Motor neuron (in vitro differentiated cells): ENCODE data around the gene PHF3. TPM values are rescaled to one million over a fixed set of nuclear protein-coding genes. Genes with fewer than 3 reads are reported as not detected.
"Not testable (repeated sequence)": the region's sequence is repeated elsewhere in the genome, so short reads cannot be mapped to it uniquely, and the experiment has no call there.

Experiments used
- ATAC-seq, 8 experiments: fragments of 200-7000 bp; cut with Tn5 transposase; replicated peaks in 6 of 8; 2 replicates each; pipeline ENCODE4 v1.8.0; 2021; ENCODE audit warnings: mild to moderate bottlenecking in 8 of 8, moderate library complexity in 8 of 8
- H3K27ac ChIP-seq, 2 donors: fragments of 250-450 bp; sonication (Bioruptor Pico); 2 replicates each; pipeline ENCODE4 v1.9.0; 2021; ENCODE audit warnings: antibody characterized with exemption in 2 of 2, mild to moderate bottlenecking in 2 of 2, moderate library complexity in 1 of 2
- H3K4me1 ChIP-seq, 2 donors: fragments of 250-450 bp; sonication (Bioruptor Pico); replicated peaks in 1 of 2; 2 replicates each; pipeline ENCODE4 v1.6.1; 2021; ENCODE audit warnings: antibody characterized with exemption in 2 of 2, mild to moderate bottlenecking in 2 of 2, moderate library complexity in 1 of 2
- H3K4me3 ChIP-seq, 5 donors: fragments of 250-450 bp; sonication (Bioruptor Pico); 2 replicates each; pipeline ENCODE4 v1.9.0; 2021; ENCODE audit warnings: antibody characterized with exemption in 5 of 5, mild to moderate bottlenecking in 5 of 5, moderate library complexity in 4 of 5
- WGBS, 10 experiments: fragments of 450-650 bp; shearing (Covaris generic); methylation state at CpG; one replicate each; pipeline ENCODE4 v1.0.0; 2022; 5-methylcytosine and 5-hydroxymethylcytosine counted together
- in situ Hi-C, 9 experiments: fragments of 400-800 bp; cut with MboI; loops; one replicate each; pipeline ENCODE4 v1.15.0; 2021; ENCODE audit warnings: low sequenced_read_pairs in 9 of 9, low pct_unique_long_range_greater_than_20kb in 2 of 9; ENCODE audit not compliant: unreplicated experiment in 9 of 9
- total RNA-seq, 8 experiments: library from RNA; unstranded; fragments of 300-600 nt; gene quantifications; 2 replicates each; pipeline versions ENCODE4 v1.2.3 to v1.2.4, GENCODE V29; 2022

Gene PHF3
- total RNA-seq, 8 experiments from 2014 or later: 41.2 to 67.0 (median 47.7) TPM

DNA sequence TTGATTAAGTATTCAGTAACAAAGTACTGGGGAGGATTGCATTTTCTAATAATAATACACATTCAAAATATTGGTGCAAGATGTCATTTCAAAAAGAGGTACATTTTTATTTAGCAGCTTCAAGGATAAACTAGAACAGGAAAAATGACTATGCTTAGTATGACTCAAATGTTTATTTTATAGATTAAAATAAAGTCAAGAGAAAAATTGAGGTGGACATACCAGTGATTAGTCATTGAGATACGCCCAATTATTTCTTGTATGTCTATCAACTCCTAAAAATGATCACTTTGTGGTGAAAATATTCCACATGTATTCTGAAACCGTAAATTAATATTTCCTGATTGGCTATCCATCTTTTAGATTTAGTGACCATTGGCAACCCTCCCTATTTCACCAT is 96.7 kb downstream of the PHF3 start:
- WGBS, 10 experiments: 56 to 100% (median 83%) methylated on average over 1 to 2 of the region's 2 CpGs; no CpG with 5 or more reads in 1 of the 10 experiments
- in situ Hi-C loops: no loop called here
- no peak overlapping the region for H3K4me3 ChIP-seq
- ATAC-seq: peak in 1 of 8 experiments; percentile 23
- H3K4me1 ChIP-seq: no peaks in the 10 kb centered on the region
- H3K27ac ChIP-seq: no peak overlapping the region

DNA sequence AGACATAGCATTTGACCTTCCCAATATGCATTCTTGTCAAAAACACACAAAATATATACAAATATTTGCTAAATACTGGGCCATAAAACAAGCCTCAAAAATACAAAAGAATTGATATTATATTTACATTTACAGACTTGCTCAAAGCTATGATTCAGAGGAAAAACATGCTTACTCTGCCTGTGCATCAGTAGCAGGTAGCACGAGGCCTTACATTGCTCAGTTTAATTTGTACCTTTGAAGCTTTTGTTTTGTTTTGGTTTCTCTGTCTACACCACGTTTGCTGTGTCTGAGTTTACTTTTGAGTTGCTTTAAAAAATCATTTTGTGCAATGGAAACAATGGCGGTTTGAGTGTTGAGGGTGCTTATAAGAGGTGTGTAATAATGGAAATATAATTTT is 99.3 kb downstream of the PHF3 start:
- in situ Hi-C loops: no loop called here
- no peaks in the 10 kb centered on the region for H3K4me1 ChIP-seq
- 63 to 96% (median 75%) methylated on average over 2 to 3 of the region's 3 CpGs; no CpG with 5 or more reads in 1 of the 10 experiments for WGBS, 10 experiments
- no peak overlapping the region for H3K27ac ChIP-seq
- ATAC-seq: no peak
- no peak overlapping the region for H3K4me3 ChIP-seq

DNA sequence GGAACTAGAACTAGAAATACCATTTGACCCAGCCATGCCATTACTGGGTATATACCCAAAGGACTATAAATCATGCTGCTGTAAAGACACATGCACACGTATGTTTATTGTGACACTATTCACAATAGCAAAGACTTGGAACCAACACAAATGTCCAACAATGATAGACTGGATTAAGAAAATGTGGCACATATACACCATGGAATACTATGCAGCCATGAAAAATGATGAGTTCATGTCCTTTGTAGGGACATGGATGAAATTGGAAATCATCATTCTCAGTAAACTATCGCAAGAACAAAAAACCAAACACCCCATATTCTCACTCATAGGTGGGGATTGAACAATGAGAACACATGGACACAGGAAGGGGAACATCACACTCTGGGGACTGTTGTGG is 102.6 kb downstream of the PHF3 start:
- not testable (repeated sequence) for ATAC-seq

DNA sequence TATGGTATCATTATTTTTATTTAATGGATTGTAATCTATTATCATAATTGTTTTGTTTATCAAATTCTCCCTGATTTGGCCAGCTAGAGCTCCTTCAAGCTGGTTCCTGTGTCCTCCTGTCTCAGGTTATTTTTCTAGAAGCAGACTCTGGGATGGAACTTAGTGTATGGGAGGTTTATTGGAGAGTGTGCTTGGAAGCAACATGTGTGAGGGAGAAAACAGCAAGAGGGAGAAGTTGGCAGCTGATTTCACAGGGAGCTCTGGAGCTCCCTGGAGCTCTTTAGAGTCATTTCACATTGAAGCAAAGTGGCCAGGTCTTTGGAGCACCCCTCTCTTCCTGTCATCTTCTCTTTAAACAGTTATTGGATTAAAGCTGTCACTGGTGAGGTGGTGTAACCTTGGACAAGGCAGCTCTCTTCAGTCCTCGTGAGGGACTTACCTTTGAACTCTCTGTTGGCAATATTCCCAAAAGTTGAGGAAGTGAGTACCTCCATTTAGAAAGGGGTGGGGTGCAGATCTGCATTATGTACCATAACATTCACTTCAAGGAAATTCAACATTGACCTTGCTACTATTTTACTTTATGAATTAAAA is 103.6 kb downstream of the PHF3 start:
- in situ Hi-C loops: no loop called here
- Histone ChIP-seq H3K4me3 (no peak overlapping the region), H3K4me1 (no peaks in the 10 kb centered on the region), H3K27ac (no peak overlapping the region)
- 40 to 86% (median 70%) methylated on average over 1 of the region's 1 CpG; no CpG with 5 or more reads in 5 of the 10 experiments for WGBS, 10 experiments
- ATAC-seq: no peak

More for the DNA sequence above, 102.6 kb downstream of the PHF3 start:
- H3K27ac ChIP-seq, in situ Hi-C loops, H3K4me1 ChIP-seq, H3K4me3 ChIP-seq: not testable (repeated sequence)
- WGBS, 10 experiments: no CpG with 5 or more reads among the region's 2 CpGs

DNA sequence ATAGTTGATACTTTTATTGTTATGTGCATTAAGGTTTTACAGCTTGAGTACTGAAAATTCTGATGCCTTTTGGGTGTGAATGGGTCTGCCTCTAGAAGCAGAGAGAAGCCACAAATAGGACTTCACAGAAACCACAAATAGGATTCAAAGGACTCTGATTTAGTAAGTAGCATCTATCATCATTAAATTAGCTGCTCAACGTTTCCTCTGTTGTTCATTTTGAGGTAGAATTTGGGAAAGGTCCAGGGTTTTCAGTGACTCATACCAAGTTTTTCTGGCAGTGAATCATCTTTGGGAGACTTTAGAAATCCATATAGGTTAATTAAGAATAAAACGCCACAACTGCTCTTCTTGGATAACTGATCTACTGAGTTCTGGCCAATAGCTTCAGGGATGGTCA is 105.1 kb downstream of the PHF3 start:
- in situ Hi-C loops: no loop called here
- 0 to 77% (median 63%) methylated on average over 1 to 2 of the region's 2 CpGs; no CpG with 5 or more reads in 2 of the 10 experiments for WGBS, 10 experiments

DNA sequence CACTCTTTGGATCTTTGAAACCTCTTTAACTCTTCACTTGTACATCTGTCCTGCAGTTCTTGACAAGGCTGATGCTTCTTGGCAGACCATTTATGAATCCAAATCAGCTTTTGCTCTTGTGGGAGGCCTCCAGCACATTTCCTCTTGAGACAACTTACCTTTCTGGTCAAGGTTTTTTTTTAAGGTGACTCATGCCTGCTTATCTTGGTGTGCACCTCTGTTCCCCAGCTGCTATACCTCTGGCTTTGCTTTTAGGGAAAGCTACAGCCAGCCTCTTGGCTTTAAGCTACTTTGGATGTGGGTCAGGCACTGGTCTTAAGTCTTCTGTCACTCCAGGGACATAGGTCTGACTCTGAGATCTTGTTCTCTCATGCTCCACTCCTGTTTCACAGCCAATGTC is 106.5 kb downstream of the PHF3 start:
- Histone ChIP-seq H3K4me3 (no peak overlapping the region), H3K27ac (no peak overlapping the region), H3K4me1 (no peaks in the 10 kb centered on the region)
- no peak for ATAC-seq
- in situ Hi-C loops: no loop called here

More for the DNA sequence above, 105.1 kb downstream of the PHF3 start:
- ATAC-seq: peak in 2 of 8 experiments; percentile 81 to 90
- H3K27ac ChIP-seq: no peak overlapping the region
- H3K4me1 ChIP-seq: no peaks in the 10 kb centered on the region
- H3K4me3 ChIP-seq: no peak overlapping the region

DNA sequence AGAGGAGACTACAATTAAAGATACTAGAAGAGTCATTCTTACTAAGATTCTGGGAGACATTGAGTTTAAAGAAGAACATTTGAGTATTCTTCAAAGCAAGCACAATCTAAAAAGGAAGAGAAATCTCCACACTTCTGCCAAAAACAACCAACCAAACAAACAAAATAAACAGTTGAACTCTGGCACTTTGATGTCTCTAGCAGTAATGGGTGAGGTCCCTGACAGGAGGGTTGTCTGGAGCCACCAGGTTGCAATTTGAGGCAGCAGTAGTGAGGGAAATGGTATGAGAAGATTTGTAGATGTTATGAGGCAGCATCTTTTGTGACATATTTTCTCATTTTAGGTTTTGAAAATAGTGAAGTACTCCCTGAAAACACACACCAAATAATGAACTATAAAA is 108.1 kb downstream of the PHF3 start:
- no peak for ATAC-seq
- H3K4me1 ChIP-seq: no peaks in the 10 kb centered on the region
- in situ Hi-C loops: no loop called here
- no peak overlapping the region for H3K4me3 ChIP-seq
- no peak overlapping the region for H3K27ac ChIP-seq

DNA sequence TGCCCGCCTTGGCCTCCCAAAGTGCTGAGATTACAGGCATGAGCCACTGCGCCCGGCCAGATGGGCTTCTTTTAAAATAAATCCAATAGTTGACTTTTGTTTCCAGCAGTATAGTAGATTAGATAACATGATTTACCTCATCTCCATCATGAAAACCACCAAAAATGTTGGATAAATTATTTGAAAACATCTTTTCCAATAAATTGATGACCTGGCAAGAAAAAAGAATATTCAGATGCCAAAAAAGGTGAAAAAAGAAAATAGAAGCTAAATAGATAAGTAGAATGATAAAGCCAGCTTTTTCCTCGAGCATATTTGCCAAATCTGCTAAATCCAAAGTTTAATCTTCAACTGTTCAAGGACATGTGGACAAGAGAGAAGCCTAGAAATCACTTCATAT is 109.2 kb downstream of the PHF3 start:
- H3K4me3 ChIP-seq: no peak overlapping the region
- 38 to 95% (median 78%) methylated on average over 1 to 4 of the region's 4 CpGs for WGBS, 10 experiments
- in situ Hi-C loops: no loop called here
- no peak for ATAC-seq
- H3K27ac ChIP-seq: no peak overlapping the region
- H3K4me1 ChIP-seq: no peaks in the 10 kb centered on the region

DNA sequence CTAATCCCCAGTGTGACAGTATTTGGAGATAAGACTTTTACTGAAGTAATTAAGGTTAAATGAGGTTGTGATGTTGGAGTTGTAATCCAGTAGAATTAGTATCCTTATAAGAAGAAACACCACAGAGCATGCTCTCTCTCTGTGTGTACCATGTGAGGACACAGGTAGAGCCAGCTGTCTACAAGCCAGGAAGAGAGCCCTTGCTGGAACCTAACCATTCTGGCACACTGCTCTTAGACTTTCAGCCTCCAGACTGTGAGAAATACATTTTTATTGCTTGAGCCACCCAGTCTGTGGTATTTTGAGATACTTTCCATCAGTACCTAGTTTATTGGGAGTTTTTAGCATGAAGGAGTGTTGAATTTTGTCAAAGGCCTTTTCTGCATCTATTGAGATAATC is 110.2 kb downstream of the PHF3 start:
- in situ Hi-C loops: no loop called here

DNA sequence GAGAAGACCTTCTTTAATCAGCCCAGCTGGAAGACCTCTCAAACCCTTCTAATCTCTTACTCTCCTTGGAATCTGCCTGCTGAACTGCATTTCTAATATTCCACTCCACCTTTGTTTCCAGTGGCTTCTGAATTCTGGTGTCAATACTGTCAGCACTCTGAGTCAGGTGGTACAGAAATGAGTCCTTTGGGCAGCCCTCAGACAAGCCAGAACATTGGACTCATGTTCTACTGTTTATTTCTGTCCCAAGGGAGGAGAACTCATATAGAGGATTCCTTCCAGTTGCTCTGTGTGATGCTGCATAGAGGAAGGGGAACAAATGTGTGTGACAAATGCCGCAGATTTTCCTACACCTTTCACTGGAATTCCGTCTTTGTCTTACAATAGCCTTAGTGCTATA is 114.8 kb downstream of the PHF3 start:
- no peak for ATAC-seq
- Histone ChIP-seq H3K4me3 (no peak overlapping the region), H3K4me1 (no peaks in the 10 kb centered on the region), H3K27ac (no peak overlapping the region)
- WGBS, 10 experiments: 79 to 100% (median 93%) methylated on average over 1 to 2 of the region's 2 CpGs; no CpG with 5 or more reads in 2 of the 10 experiments
- in situ Hi-C loops: loop anchor here in 2 of 9 experiments (25.0 kb wide), 2 partner anchors 163 to 388 kb away; no protein-coding TSS in a partner anchor

More for the DNA sequence above, 110.2 kb downstream of the PHF3 start:
- Histone ChIP-seq H3K27ac (no peak overlapping the region), H3K4me3 (no peak overlapping the region), H3K4me1 (no peaks in the 10 kb centered on the region)
- ATAC-seq: no peak

DNA sequence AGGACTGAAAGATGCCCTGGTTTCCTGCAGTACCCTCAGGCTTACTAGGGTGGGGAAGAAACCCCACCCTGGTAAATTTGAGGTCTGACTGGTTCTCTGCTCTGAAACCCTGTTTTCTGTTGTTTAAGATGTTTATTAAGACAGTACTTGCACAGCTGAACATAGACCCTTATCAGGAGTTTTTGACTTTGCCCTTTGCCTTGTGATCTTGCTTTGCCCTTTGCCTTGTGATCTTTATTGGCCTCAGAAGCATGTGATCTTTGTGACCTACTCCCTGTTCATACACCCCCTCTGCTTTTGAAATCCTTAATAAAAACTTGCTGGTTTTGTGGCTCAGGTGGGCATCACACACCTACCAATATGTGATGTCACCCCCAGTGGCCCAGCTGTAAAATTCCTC is 121.7 kb downstream of the PHF3 start:
- not testable (repeated sequence) for H3K27ac ChIP-seq, H3K4me1 ChIP-seq, H3K4me3 ChIP-seq, ATAC-seq
- in situ Hi-C loops: loop anchor here in 2 of 9 experiments (25.0 kb wide), 2 partner anchors 170 to 395 kb away; no protein-coding TSS in a partner anchor

DNA sequence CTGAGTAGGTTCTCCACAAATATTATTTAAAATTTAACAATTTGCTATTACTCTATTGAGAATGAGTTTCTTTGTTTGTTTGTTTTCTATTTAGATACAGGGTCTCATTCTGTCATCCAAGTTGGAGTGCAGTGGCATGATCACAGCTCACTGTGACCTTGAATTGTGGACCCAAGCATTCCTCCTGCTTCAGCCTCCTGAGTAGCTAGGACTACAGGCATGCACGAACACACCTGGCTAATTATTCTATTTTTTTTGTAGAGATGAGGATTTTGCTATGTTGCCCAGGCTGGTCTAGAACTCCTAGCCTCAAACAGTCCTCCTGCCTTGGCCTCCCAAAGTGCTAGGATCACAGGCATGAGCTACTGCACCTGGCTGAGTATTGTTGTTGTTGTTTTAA is 122.2 kb downstream of the PHF3 start:
- in situ Hi-C loops: loop anchor here in 2 of 9 experiments (25.0 kb wide), 2 partner anchors 171 to 396 kb away; no protein-coding TSS in a partner anchor

DNA sequence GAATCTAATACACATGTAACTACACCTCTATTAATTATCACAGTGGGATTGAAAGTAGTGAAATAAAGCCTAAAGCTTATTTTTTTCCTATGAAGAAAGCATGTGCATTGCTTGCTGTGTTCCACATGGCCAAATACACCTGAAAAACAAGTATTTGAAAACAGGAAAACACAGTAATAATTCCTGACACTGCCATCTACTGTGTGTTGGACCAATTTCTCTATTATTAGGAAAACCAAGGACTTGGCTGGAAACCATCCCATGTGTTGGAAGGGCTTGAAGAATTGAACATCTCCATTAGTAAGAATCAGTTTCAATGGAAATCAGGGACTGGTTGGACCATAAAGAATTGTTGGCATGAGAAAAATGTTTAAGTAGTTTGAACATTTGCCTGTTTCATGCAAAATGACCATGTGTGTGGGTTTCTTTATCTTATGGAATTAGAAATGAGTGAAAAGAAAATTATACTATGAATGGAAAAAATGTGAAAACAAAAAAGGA is 124.1 kb downstream of the PHF3 start:
- Histone ChIP-seq H3K4me3 (no peak overlapping the region), H3K4me1 (no peaks in the 10 kb centered on the region), H3K27ac (no peak overlapping the region)
- in situ Hi-C loops: loop anchor here in 3 of 9 experiments (10.0 to 25.0 kb wide), 3 partner anchors 165 to 397 kb away; no protein-coding TSS in a partner anchor
- no peak for ATAC-seq

More for the DNA sequence above, 122.2 kb downstream of the PHF3 start:
- Histone ChIP-seq H3K27ac (no peak overlapping the region), H3K4me1 (no peaks in the 10 kb centered on the region), H3K4me3 (no peak overlapping the region)
- WGBS, 10 experiments: 20 to 67% (median 44%) methylated on average over 1 of the region's 1 CpG; no CpG with 5 or more reads in 3 of the 10 experiments
- no peak for ATAC-seq

DNA sequence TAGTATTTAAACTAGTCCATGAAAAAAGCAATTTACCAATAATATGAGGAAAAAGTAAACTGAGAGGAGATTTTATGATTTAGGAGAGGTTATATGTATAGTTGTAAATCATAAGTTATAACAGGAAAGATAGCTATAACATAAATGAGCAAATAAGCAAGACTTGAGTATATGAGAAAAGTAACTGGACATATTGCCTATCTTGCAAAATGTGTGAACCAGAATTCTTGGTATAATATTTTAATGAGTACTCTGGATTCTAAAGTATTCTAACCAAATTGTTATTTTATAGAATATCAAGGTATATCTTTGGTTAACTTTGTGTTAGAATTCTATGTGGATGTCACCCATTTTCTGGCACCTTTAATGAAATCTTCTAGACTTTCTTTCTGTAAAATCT is 124.6 kb downstream of the PHF3 start:
- Histone ChIP-seq H3K27ac (no peak overlapping the region), H3K4me1 (no peaks in the 10 kb centered on the region), H3K4me3 (no peak overlapping the region)
- in situ Hi-C loops: loop anchor here in 3 of 9 experiments (10.0 to 25.0 kb wide), 3 partner anchors 165 to 398 kb away; no protein-coding TSS in a partner anchor
- no peak for ATAC-seq
